CD4-positive, alpha-beta T cell (primary cell): Measurements from ENCODE around the gene HEATR1. TPM values are rescaled to one million over a fixed set of nuclear protein-coding genes. Genes with fewer than 3 reads are reported as not detected.

Source experiments
- ATAC-seq: fragments of 200-7000 bp; cut with Tn5 transposase; one replicate; pipeline ENCODE4 v1.10.0; 2022; ENCODE audit warnings: mild to moderate bottlenecking; ENCODE audit not compliant: poor library complexity
- CTCF ChIA-PET: fragments of 350-600 bp; sonication (Branson Sonifier 250); formaldehyde crosslinking; loops from one replicate; lab custom pipeline; 2021; ENCODE audit warnings: antibody characterized with exemption, inconsistent platforms; lab: Charles Lee
- POLR2A ChIA-PET: fragments of 350-600 bp; sonication (Branson Sonifier 250); formaldehyde crosslinking; loops from one replicate; lab custom pipeline; 2021; ENCODE audit warnings: antibody characterized with exemption, inconsistent platforms; lab: Charles Lee
- DNase-seq, 14 experiments: peaks; one replicate each; pipeline ENCODE4 v3.0.0-alpha.2; 2013 to 2020; ENCODE audit warnings: mixed read lengths in 2 of 14
- H3K27ac ChIP-seq, 2 donors: one replicate each; pipeline versions ENCODE4 v1.5.1 to v1.7.0; 2013; ENCODE audit warnings: low read length in 2 of 2, low read depth in 1 of 2, mild to moderate bottlenecking in 1 of 2
- H3K27me3 ChIP-seq, 2 experiments: 1 replicate in 1 of 2; 2 replicates in 1 of 2; pipeline versions ENCODE4 v1.6.1 to v1.7.0; 2013; ENCODE audit warnings: low read length in 2 of 2, control low read depth in 1 of 2, mild to moderate bottlenecking in 1 of 2, moderate library complexity in 1 of 2; ENCODE audit not compliant: insufficient read depth in 2 of 2, control insufficient read depth in 1 of 2
- H3K36me3 ChIP-seq: one replicate; pipeline ENCODE4 v1.6.1; 2013; ENCODE audit warnings: low read length, control low read depth; ENCODE audit not compliant: insufficient read depth
- H3K4me1 ChIP-seq: one replicate; pipeline ENCODE4 v1.6.1; 2013; ENCODE audit warnings: low read length, control low read depth; ENCODE audit not compliant: insufficient read depth
- H3K4me3 ChIP-seq: one replicate; pipeline ENCODE4 v1.5.1; 2013; ENCODE audit warnings: mild to moderate bottlenecking, low read length, moderate library complexity
- H3K9me3 ChIP-seq, 2 experiments: 1 replicate in 1 of 2; 2 replicates in 1 of 2; pipeline versions ENCODE4 v1.6.1 to v1.7.0; 2013; ENCODE audit warnings: low read length in 2 of 2, mild to moderate bottlenecking in 2 of 2, control low read depth in 1 of 2, moderate library complexity in 1 of 2; ENCODE audit not compliant: control insufficient read depth in 1 of 2, insufficient read depth in 1 of 2
- H3K27ac Mint-ChIP-seq: one replicate; pipeline ENCODE4 v1.8.0; 2020; ENCODE audit warnings: mixed read lengths
- H3K27me3 Mint-ChIP-seq: one replicate; pipeline ENCODE4 v1.8.0; 2021; ENCODE audit warnings: mixed read lengths
- H3K36me3 Mint-ChIP-seq: one replicate; pipeline ENCODE4 v1.8.0; 2021; ENCODE audit warnings: low read depth, mixed read lengths
- H3K4me1 Mint-ChIP-seq: one replicate; pipeline ENCODE4 v1.8.0; 2021; ENCODE audit warnings: low read depth, mixed read lengths
- H3K4me3 Mint-ChIP-seq: one replicate; pipeline ENCODE4 v1.8.0; 2020; ENCODE audit warnings: mild to moderate bottlenecking, mixed read lengths
- H3K9me3 Mint-ChIP-seq: one replicate; pipeline ENCODE4 v1.8.0; 2020; ENCODE audit warnings: mixed read lengths
- CTCF ChIP-seq: fragments of 200-600 bp; IDR thresholded peaks from one replicate; pipeline ENCODE4 v1.8.0; 2022; ENCODE audit warnings: antibody characterized with exemption, mild to moderate bottlenecking
- intact Hi-C, 2 experiments: fragments of 100-400 bp; cut with DNase I in 1 of 2; cut with micrococcal nuclease in 1 of 2; formaldehyde crosslinking; loops; one replicate each; pipeline versions ENCODE4 v1.15.1 to v1.9.0; 2023 to 2025; cut with DNase I, micrococcal nuclease
- total RNA-seq, 174 experiments: library from RNA in 2 of 174; stranded (reverse) in 2 of 174; gene quantifications; one replicate each; pipeline ENCODE4 v1.2.3 and lab custom pipeline; 2021 to 2026

HEATR1 gene
- total RNA-seq, 2 experiments from 2014 or later: 34.9 to 37.5 TPM

GRCh38 chr1:236576004-236576403 lies 28.3 kb downstream of the HEATR1 start:
- ATAC-seq (no peak), DNase-seq (no peak)
- Histone ChIP-seq H3K27me3 (no peaks in the 10 kb centered on the region), H3K4me1 (no peaks in the 10 kb centered on the region), H3K9me3 (no peaks in the 10 kb centered on the region), H3K27ac (no peak overlapping the region), H3K36me3 (peaks cover 81% of the 10 kb centered on the region), H3K4me3 (no peak overlapping the region)
- H3K27me3 Mint-ChIP-seq: no peaks in the 10 kb centered on the region
- TF ChIP-seq CTCF: no peak
- peaks cover 91% of the 10 kb centered on the region for H3K36me3 Mint-ChIP-seq
- intact Hi-C loops: no loop called here
- ChIA-PET CTCF (no interaction called here), POLR2A (no interaction called here)
- H3K4me3 Mint-ChIP-seq: no peak overlapping the region
- no peaks in the 10 kb centered on the region for H3K9me3 Mint-ChIP-seq
- H3K27ac Mint-ChIP-seq: no peak overlapping the region
- H3K4me1 Mint-ChIP-seq: no peaks in the 10 kb centered on the region

GRCh38 chr1:236575523-236575922 lies 28.8 kb downstream of the HEATR1 start:
- no peaks in the 10 kb centered on the region for H3K9me3 ChIP-seq
- H3K36me3 ChIP-seq: peaks cover 84% of the 10 kb centered on the region
- Mint-ChIP-seq H3K36me3 (peaks cover 94% of the 10 kb centered on the region), H3K9me3 (no peaks in the 10 kb centered on the region), H3K4me1 (no peaks in the 10 kb centered on the region), H3K27ac (no peak overlapping the region), H3K27me3 (no peaks in the 10 kb centered on the region), H3K4me3 (no peak overlapping the region)
- intact Hi-C loops: no loop called here
- no peak for TF ChIP-seq CTCF
- no peaks in the 10 kb centered on the region for H3K27me3 ChIP-seq
- H3K4me1 ChIP-seq: no peaks in the 10 kb centered on the region
- POLR2A ChIA-PET: no interaction called here
- CTCF ChIA-PET: no interaction called here
- DNase-seq: no peak
- no peak overlapping the region for H3K4me3 ChIP-seq
- H3K27ac ChIP-seq: no peak overlapping the region
- no peak for ATAC-seq

GRCh38 chr1:236568285-236568894 lies 35.9 kb downstream of the HEATR1 start:
- H3K36me3 ChIP-seq: peaks cover 95% of the 10 kb centered on the region
- Mint-ChIP-seq H3K9me3 (no peaks in the 10 kb centered on the region), H3K27ac (no peak overlapping the region), H3K4me1 (no peaks in the 10 kb centered on the region), H3K36me3 (peaks cover 99% of the 10 kb centered on the region), H3K4me3 (no peak overlapping the region), H3K27me3 (no peaks in the 10 kb centered on the region)
- H3K27me3 ChIP-seq: no peaks in the 10 kb centered on the region
- H3K9me3 ChIP-seq: no peaks in the 10 kb centered on the region
- DNase-seq (no peak), ATAC-seq (no peak)
- no peak for TF ChIP-seq CTCF
- H3K4me1 ChIP-seq: no peaks in the 10 kb centered on the region
- intact Hi-C loops: no loop called here
- H3K4me3 ChIP-seq: no peak overlapping the region
- ChIA-PET POLR2A (no interaction called here), CTCF (interaction anchor here (0.6 kb wide), 1 partner anchor 311 kb away, joined by 3 read pairs; no protein-coding TSS in a partner anchor)
- H3K27ac ChIP-seq: no peak overlapping the region
